Breast epithelium (tissue), 4 donors: ENCODE results near the gene USP12. TPM values are rescaled to one million over a fixed set of nuclear protein-coding genes. Genes with fewer than 3 reads are reported as not detected.

Experiments
- DNase-seq, 2 donors: peaks; one replicate each; pipeline ENCODE4 v3.0.0-alpha.2; 2019; ENCODE audit warnings: low spot score in 2 of 2
- H3K27ac ChIP-seq, 2 donors: fragments of 200-600 bp; sonication (generic) in 1 of 2; one replicate each; pipeline ENCODE4 v1.5.1; 2016 to 2019; ENCODE audit warnings: mild to moderate bottlenecking in 1 of 2
- H3K27me3 ChIP-seq, 2 donors: fragments of 200-600 bp; sonication (generic) in 1 of 2; one replicate each; pipeline versions ENCODE4 v1.5.1 to v1.6.0; 2017 to 2019; ENCODE audit warnings: control low read depth in 1 of 2, mild to moderate bottlenecking in 1 of 2
- H3K36me3 ChIP-seq: fragments of 200-600 bp; one replicate; pipeline ENCODE4 v1.5.1; 2019
- H3K4me1 ChIP-seq, 2 donors: fragments of 200-600 bp; sonication (generic); one replicate each; pipeline ENCODE4 v1.5.1; 2016 to 2019; ENCODE audit warnings: control low read depth in 1 of 2
- H3K4me3 ChIP-seq, 3 donors: fragments of 200-600 bp; sonication (generic); 1 replicate in 2 of 3; 2 replicates in 1 of 3; pipeline ENCODE4 v1.5.1; 2016 to 2019; ENCODE audit warnings: mild to moderate bottlenecking in 3 of 3, moderate library complexity in 2 of 3
- H3K9me3 ChIP-seq, 2 donors: fragments of 200-600 bp; sonication (generic) in 1 of 2; one replicate each; pipeline ENCODE4 v1.5.1; 2016 to 2019; ENCODE audit warnings: control low read depth in 1 of 2
- POLR2A ChIP-seq: fragments of 450-650 bp; IDR thresholded peaks from one replicate; pipeline ENCODE4 v1.6.1; 2016; ENCODE audit warnings: antibody characterized with exemption, mild to moderate bottlenecking, moderate library complexity
- POLR2AphosphoS5 ChIP-seq, 3 donors: sonication (generic); formaldehyde crosslinking; IDR thresholded peaks; one replicate each; pipeline ENCODE4 v1.6.1; 2017; ENCODE audit warnings: antibody characterized with exemption in 3 of 3
- intact Hi-C: fragments of 100-400 bp; cut with DNase I; formaldehyde crosslinking; loops from one replicate; pipeline ENCODE4 v1.15.1; 2023; ENCODE audit warnings: low total_unique reads
- total RNA-seq, 3 donors: library from RNA; depleted of rRNA; stranded (reverse); fragments of >200 nt; gene quantifications; one replicate each; pipeline ENCODE4 v1.1.0, GENCODE V29; 2016
- TF ChIP-seq, protein P1 (sequence below), 3 donors: fragments of 450-650 bp; IDR thresholded peaks; one replicate each; pipeline ENCODE4 v1.5.1; 2016 to 2017; ENCODE audit warnings: antibody characterized with exemption in 3 of 3, mild to moderate bottlenecking in 3 of 3, moderate library complexity in 3 of 3

The USP12 gene
- total RNA-seq, 3 donors from 2014 or later: 21.0 to 33.4 (median 21.0) TPM

DNA sequence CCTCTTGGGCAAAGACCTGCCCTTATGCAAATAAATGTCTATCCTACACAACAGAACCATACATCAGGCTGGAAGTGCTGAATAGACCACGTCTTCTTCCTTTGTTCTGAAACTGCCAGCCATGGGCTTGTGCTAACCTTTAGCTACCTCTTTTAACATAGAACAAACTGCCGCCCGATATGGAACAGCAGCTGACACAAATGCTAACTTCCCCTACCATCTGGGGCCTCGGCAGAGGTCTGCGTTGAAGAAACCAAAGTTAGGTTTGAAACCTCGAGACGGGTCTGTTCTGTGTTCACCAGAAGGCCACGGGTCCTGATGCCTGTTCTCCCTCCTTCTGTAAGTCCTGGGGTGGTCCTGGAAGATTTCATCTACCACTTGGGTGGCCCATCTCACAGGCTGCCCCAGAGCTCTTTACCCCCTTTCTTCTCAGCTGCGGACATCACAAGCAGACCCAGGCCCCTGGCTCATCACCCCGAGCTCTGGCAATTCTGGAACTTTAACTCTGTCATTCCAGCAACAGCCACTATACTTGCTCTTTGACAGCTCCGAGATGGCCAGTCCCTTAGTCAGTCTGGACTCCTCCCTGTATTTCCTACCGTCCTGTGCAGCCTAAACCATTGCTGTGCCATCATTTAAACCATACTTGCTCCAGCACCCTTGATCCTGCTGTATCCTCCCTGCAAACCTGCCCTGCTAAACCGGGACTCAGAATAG is 146.7 kb downstream of the USP12 start:
- intact Hi-C loops: no loop called here
- H3K27me3 ChIP-seq: no peaks in the 10 kb centered on the region
- no peaks in the 10 kb centered on the region for H3K36me3 ChIP-seq
- no peak for DNase-seq
- TF ChIP-seq POLR2A: no peak
- TF ChIP-seq, protein P1, sequence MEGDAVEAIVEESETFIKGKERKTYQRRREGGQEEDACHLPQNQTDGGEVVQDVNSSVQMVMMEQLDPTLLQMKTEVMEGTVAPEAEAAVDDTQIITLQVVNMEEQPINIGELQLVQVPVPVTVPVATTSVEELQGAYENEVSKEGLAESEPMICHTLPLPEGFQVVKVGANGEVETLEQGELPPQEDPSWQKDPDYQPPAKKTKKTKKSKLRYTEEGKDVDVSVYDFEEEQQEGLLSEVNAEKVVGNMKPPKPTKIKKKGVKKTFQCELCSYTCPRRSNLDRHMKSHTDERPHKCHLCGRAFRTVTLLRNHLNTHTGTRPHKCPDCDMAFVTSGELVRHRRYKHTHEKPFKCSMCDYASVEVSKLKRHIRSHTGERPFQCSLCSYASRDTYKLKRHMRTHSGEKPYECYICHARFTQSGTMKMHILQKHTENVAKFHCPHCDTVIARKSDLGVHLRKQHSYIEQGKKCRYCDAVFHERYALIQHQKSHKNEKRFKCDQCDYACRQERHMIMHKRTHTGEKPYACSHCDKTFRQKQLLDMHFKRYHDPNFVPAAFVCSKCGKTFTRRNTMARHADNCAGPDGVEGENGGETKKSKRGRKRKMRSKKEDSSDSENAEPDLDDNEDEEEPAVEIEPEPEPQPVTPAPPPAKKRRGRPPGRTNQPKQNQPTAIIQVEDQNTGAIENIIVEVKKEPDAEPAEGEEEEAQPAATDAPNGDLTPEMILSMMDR (IDR thresholded peaks at IDR 0.05): no peak
- no peak for TF ChIP-seq POLR2AphosphoS5 (IDR thresholded peaks at IDR 0.05)
- no peak overlapping the region for H3K4me3 ChIP-seq
- H3K27ac ChIP-seq: no peak overlapping the region
- no peaks in the 10 kb centered on the region for H3K4me1 ChIP-seq
- H3K9me3 ChIP-seq: no peaks in the 10 kb centered on the region

DNA sequence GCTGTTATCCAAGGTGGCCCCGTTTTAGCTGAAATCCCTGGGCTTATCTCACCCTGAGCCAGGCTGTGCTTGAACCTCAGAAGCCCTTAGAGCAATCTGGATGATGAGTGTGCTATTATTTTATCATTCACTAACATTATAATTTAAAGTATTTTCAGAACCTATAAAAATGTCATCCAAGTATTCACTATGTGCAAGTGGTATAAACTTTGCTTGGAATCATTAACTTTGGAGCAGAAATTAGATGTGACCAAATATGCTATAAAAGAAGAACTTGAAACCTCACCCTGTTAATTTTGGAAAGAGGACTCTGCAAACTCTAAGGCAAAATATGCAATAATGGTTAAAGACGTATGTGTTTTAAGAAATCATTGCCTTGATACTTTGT is 147.5 kb downstream of the USP12 start:
- TF ChIP-seq, protein P1 (IDR thresholded peaks at IDR 0.05): no peak
- no peak for TF ChIP-seq POLR2A
- no peak for TF ChIP-seq POLR2AphosphoS5 (IDR thresholded peaks at IDR 0.05)
- DNase-seq: no peak
- Histone ChIP-seq H3K27me3 (no peaks in the 10 kb centered on the region), H3K4me1 (no peaks in the 10 kb centered on the region), H3K9me3 (no peaks in the 10 kb centered on the region), H3K4me3 (no peak overlapping the region), H3K36me3 (no peaks in the 10 kb centered on the region), H3K27ac (no peak overlapping the region)
- intact Hi-C loops: no loop called here

DNA sequence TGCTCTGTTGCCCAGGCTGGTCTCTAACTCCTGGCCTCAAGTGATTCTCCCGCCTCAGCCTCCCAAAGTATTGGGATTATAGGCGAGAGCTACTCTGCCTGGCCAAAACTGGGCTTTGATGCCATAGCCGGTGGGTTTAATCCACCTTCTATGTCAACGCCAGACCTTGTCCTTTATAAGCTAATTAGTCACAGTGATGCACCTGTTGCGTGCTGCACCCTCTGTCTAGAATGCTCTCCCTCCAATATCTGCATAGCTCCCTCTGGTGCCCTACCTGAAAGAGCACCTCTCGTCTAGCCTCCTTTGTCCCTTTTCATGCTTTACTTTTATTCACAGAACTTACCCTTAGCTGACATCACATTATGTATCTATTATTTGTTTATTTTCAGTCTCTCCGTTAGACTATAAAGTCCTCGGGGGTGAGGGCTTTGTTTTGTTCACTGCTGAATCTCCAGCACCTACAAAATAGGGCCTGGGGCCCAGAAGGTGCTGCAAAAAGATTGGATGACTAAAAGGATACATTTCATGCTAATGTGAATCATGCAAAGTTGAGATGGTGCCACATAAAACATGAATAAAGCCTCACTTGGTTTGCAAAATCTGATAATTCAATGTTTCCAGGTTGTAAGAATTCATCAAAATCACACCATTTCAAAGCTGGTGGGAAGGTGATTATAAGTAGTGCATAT is 148.1 kb downstream of the USP12 start:
- no peak overlapping the region for H3K4me3 ChIP-seq
- no peak for DNase-seq
- no peaks in the 10 kb centered on the region for H3K27me3 ChIP-seq
- peak overlapping the region in 1 of 2 donors; percentile 36 for H3K27ac ChIP-seq
- no peaks in the 10 kb centered on the region for H3K4me1 ChIP-seq
- intact Hi-C loops: no loop called here
- TF ChIP-seq POLR2A: no peak
- TF ChIP-seq POLR2AphosphoS5 (IDR thresholded peaks at IDR 0.05): no peak
- TF ChIP-seq, protein P1 (IDR thresholded peaks at IDR 0.05): no peak
- H3K9me3 ChIP-seq: no peaks in the 10 kb centered on the region
- H3K36me3 ChIP-seq: no peaks in the 10 kb centered on the region

DNA sequence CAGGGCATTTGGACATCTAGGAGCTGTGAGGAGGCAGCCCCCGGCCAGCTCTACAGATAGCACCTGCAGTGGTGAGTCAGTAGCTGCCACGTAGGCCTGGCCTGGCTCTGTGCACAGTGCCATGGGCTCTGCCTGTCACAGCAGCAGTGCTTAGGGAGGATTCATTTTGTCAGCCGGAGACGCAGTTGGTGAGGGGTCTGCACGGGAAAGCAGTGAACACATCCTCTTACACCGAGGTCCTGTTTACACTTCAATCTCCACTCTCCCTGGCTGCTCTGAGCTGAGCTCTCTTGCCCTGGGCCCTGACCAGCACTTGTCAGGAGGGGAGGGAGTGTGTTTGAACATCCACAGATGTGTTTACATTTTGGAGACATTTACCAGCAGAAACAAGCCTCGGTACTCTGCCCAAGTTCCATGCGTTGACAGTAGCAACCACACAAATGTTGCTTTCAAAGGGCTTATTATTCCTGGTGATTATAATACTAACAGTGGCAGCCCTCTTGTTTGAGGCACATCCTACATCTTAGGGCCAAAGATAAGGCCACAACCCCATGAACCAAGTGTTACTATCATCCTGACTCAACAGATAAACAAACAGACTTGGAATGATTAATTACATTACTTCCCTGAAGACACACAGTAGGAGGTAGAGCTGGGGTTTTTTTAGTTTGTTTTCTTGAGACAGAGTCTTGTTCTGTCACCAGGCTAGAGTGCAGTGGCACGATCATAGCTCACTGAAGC is 148.9 kb downstream of the USP12 start:
- TF ChIP-seq POLR2AphosphoS5 (IDR thresholded peaks at IDR 0.05): no peak
- TF ChIP-seq POLR2A: no peak
- TF ChIP-seq, protein P1 (IDR thresholded peaks at IDR 0.05): no peak
- Histone ChIP-seq H3K9me3 (no peaks in the 10 kb centered on the region), H3K27me3 (no peaks in the 10 kb centered on the region), H3K27ac (peak overlapping the region in 1 of 2 donors; percentile 36), H3K4me3 (no peak overlapping the region), H3K36me3 (no peaks in the 10 kb centered on the region), H3K4me1 (no peaks in the 10 kb centered on the region)
- DNase-seq: peak in 1 of 2 donors; percentile 60
- intact Hi-C loops: no loop called here

DNA sequence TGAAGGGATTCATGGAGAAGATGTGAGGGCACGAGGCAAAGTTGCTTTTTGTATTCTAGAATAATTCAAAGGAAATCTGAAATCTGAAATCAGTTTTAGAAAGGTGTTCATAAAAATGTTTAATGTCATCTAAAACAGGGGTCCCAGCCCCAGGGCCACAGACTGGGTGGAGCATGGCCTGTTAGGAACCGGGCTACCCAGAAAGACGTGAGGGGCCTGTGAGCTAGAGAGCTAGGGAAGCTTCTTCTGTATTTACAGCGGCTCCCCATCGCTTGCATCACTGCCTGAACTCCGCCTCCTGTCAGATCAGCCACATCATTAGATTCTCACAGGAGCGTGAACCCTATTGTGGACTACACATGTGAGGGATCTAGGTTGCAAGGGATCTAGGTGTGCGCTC is 151.2 kb downstream of the USP12 start:
- Histone ChIP-seq H3K4me3 (no peak overlapping the region), H3K27me3 (no peaks in the 10 kb centered on the region), H3K4me1 (no peaks in the 10 kb centered on the region), H3K9me3 (no peaks in the 10 kb centered on the region), H3K36me3 (no peaks in the 10 kb centered on the region), H3K27ac (no peak overlapping the region)
- intact Hi-C loops: no loop called here
- TF ChIP-seq, protein P1 (IDR thresholded peaks at IDR 0.05): no peak
- TF ChIP-seq POLR2A (no peak), POLR2AphosphoS5 (IDR thresholded peaks at IDR 0.05) (no peak)
- no peak for DNase-seq
